AML-193 (cell line): ENCODE measurements around the gene FAM216B.
"Not testable (repeated sequence)": the region's sequence is repeated elsewhere in the genome, so short reads cannot be mapped to it uniquely, and the experiment has no call there.

Experiments
- DNase-seq, 2 experiments: peaks; one replicate each; lab custom pipeline; 2025; lab: John Stamatoyannopoulos, UW

Gene FAM216B

DNA sequence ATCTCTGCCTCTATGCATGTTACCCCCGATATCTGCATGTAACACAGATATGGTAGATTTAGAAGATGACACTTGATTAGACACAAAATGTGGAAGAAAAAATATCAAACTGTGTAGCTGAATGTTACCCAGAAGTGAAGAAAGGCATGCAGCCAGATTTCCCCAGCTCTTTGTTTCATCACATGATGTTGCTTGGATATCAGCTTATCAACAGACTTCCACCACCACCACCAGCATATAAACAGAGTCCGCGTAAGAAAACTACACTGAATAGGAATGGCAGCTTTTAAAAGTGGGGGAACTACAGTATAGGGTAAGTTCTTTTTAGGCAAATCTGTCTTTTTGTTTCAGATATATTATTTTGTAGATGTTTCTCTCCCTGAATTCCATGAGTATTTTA is at the start of gene FAM216B:
FAM216B (plus strand) TSS at position 233 of the 400 bp plus-strand sequence. CDS start 2,484 bp downstream, outside the sequence.
- no peak for DNase-seq

DNA sequence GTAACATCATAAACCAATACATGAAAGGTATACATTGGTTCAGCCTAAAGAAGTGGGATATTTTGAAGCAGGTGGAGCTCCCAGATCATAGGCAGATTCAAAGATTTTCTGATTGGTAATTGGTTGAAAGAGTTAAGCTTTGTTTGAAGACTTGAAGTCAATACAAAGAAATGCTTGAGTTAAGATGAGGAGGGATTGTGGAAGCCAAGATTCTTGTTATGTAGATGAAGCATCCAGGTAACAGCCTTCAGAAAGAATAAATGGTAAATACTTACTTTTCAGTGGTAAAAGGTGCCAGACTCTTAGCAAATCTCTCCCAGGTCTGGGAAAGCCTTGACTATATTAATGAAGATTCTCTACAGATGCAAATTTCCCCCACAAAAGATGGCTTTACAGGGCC is 49.3 kb upstream of the FAM216B start:
- no peak for DNase-seq

GRCh38 chr13:42733046-42733445 is 48.3 kb upstream of the FAM216B start:
- DNase-seq: no peak

DNA sequence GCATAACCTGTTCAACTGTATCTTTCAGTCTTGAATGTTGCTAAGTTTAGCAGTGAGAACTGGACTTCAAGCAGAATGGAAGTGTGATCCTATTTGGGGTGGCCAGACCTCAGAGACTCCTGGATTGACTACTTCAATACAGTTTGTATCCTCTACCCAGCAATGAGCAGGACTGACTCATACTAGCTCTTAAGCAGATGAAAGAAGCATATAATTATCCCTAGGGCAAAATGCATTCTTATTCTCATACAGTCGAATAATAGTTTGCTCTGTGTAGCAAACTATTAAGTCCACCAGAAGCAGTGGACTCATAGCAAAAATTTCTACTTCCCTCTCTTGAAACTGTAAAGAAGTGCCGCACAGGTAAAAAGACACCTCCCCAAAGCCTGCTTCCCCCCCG is 46.4 kb upstream of the FAM216B start:
- DNase-seq: no peak

DNA sequence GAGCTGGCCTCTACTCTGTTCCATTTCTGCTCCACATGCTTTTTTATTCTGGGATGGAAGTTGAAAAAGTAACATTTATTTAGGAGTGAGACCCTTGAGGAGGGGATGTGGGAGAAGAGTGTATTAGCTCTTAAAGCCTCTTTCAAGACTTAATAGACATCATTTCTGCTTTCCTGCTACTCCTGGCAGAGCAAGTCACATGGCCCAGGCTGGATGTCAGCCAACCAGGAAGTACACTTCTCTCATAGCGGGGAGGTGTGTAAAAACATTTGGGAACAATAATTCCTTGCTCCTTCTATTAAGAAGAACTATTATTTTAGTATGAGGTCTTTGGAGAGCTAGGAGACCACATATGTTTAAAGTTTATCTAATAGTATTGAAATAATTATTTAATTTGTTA is 40.6 kb upstream of the FAM216B start:
- peak; percentile 20 to 23 for DNase-seq

- DNase-seq: no peak
Observed at GRCh38 chr13:42741914-42742313, 39.5 kb upstream of the FAM216B start.

DNA sequence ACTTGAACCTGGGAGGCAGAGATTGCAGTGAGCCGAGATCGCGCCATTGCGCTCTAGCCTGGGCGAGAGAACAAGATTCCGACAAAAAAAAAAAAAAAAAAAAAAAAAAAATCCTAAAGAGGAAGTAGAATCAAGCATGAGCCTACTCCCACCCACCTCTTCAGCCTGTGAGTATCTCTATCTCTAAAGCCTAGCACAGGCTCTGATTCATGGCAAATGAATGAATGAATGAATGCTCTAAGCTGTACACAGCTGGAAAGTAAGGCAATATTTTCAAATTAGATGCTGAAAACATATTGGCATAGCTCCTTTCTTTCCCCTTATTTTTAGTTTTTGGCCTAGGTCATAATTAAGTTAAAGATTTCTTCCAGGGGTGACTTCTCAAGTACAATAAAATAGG is 35.7 kb upstream of the FAM216B start:
- DNase-seq: no peak

DNA sequence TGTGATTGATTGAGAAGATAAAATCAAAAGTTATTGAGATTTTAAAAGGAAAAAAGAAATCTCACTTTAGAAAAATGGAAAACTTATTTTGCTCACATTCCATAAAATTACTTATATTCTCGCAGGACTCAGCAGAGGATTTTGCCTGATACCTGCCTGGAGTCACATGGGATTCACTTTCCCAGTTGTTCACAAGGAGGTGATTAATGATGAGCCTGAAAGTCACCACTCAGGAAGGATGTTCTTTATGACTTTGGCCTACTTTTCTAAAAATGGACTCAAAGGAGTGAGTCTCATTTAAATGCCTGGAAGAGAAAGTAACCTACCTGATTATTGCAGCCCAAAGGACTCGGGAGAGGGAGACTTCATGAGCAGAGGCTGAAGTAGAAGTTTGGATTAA is 34.5 kb upstream of the FAM216B start:
- DNase-seq: no peak

GRCh38 chr13:42747399-42747873 is 33.9 kb upstream of the FAM216B start:
- no peak for DNase-seq

DNA sequence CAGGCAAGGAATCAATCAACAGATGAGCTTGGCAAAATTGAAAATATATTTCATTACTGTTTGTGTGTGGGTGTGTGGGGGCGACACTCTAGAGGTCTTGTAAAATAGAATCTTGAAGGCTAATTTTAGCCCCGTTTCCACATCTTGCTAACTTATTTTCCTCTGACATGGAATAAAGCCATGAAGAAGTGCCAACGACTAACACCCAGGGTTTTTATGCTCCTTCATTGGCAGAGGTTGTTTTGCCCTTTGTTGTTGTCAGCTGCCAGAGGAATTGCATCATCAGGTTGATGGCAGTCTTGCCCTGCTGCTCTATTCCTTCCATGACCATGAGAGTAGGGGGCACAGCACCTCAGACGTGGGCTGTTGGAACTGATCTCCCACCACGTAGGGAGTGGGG is 30.6 kb upstream of the FAM216B start:
- no peak for DNase-seq

GRCh38 chr13:42751693-42752092 is 29.7 kb upstream of the FAM216B start:
- no peak for DNase-seq

DNA sequence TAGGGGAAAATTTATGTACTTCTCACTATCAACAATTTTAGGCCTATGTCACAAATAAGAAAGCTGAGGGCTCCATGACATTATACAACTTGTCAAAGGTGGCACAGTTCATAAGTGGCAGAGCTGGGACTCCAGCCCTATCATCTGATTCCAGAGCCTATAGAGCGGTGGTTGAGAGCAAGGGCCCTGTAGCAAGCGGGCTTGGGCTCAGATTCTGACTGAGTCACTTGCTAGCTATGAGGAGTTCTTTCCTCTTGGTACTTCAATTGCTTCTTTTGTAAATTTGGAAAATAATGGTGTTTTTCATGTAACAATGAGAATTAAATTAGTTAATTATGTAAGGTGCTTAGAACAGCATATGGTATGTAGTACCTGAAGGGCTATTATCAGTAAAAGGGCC is 28.7 kb upstream of the FAM216B start:
- no peak for DNase-seq

DNA sequence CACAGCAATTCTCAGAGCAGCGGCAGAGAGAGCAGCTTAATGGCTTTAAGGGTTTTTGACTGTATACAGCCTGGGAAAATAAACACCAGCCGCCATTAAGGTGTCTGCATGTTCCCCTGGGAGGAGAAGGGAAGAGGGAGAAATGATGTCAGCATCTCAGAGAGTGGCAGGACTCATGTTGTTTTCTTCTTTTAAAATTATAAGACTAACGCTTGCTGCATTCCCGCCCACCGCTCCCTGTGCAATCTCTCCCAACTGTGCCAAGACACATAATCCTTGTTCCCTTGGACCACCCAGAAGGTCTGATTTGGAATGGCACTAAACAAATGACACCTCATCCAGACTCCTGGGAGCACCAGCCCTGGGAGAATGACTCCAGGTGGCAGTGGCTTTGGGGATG is 27.7 kb upstream of the FAM216B start:
- DNase-seq: no peak

DNA sequence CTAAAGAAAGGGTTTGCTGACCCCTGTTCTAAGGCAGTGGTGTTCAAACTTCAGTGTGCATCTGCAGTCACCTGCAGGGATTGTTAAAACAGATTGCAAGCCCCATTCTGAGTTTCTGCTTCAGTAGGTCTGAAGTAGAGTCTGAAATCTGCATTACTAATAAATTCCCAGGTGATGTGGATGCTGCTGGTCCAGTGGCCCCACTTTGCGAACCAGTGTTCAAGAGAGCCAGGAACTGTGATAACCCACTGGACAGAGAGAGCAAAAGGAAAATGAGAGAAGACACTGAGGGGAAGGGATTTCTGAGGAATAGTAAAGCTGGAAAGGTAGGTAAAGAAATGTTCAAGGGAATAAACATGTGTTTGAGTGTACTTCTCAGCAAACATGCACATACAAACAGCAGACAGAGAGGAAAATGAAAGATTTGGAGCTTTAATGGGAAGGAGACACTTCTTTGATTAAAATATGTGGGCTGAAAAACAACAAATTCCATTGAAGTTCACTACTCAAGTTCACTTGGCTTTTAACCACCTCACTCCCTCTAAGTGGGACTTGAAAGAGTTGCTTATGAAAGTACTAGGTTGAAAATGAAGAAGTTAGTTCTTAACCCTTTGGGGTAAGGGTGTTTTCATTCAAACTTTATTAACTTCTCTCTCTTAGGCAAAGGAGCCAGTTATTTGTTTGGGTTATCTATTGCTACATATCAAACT is 26.4 kb upstream of the FAM216B start:
- DNase-seq: no peak

DNA sequence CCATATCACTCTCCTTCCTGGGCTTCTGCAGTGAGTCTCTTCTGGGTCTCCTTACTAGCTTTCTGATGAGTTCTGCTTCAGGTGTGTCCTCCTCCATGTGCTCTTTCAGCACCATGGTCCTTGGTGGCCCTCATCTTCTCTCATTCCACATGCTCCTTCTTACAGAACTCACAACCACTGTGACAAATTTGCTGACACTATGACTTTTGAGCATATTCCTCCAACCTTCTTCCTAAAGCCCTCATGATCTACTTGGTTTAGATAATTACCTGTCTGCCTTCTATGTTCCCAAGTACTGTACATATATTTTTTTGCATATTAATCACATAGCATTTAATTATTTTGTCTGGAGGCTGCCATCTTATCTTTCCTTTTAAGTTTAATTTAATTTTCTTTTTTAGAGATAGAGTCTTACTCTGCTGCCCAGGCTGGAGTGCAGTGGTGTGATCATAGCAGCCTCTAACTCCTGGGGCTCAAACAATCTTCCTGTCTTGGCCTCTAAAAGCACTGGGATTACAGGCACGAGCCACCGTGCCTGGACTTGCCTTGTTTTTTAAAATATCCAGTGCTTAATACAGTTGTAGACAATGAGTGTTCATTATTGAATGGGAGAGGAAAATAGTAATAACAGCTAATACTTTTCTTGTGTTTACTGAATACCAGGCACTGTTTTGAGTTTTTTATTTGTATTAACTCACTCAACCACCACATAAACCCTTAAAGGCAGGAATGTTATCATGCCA is 23.5 kb upstream of the FAM216B start:
- DNase-seq: no peak

DNA sequence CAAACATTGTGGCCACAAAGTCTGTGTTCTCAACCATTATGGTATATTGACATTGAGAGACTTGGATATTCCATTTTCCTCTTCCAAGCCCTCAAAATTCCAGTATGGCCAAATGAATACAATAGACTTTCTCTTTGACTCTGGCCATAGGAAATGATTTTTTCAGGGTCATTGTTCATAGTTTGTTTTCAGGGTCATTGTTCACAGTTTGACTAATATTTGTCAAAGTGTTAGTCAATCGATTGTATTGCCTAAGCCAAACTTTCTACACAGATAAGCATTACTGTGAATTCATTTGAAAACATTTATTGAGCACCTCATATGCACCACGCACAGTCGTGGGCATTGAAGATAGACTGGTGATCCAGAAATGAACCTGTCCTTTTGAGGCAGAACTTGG is 22.9 kb upstream of the FAM216B start:
- DNase-seq: no peak

DNA sequence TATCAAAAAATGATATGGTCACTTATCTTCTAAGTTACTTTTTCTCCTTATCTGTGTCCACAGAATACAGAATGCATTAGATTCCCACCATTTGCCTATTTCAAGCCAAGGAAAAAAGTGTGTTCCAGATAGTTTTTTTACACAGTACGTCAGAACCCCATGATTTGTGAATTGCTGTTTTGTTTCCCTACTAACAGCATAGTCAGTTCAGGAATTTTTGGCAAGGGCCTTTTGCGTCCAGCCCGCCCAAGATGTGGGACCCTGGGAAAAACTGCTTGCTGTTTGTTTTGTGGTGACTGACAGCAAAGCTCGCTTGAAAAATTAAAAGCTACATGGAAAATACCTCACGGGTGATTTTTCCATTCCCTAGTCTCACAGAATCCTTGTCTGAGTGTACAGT is 20.4 kb upstream of the FAM216B start:
- DNase-seq: no peak

DNA sequence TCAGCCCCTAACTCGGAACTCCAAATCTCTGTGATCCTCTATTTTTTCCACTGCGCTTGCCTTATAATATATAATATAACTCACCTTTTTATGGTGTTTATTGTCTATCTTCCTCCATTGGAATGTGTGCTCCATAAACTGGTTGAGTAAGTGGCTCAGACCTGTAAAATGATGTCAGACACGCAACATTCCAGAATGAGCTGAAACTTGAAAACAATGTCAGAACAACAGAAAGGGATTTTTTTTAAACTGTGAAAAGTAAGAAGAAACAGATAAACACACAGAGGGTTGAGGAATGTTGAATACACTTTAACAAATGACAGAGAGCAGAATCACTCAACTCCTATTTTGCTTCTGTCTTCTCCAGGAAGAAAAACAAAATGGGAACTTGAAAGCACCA is 19.1 kb upstream of the FAM216B start:
- no peak for DNase-seq

GRCh38 chr13:42762917-42763316 is 18.5 kb upstream of the FAM216B start:
- no peak for DNase-seq

GRCh38 chr13:42766016-42766415 is 15.4 kb upstream of the FAM216B start:
- DNase-seq: no peak

GRCh38 chr13:42769650-42770049 is 11.7 kb upstream of the FAM216B start:
- no peak for DNase-seq

DNA sequence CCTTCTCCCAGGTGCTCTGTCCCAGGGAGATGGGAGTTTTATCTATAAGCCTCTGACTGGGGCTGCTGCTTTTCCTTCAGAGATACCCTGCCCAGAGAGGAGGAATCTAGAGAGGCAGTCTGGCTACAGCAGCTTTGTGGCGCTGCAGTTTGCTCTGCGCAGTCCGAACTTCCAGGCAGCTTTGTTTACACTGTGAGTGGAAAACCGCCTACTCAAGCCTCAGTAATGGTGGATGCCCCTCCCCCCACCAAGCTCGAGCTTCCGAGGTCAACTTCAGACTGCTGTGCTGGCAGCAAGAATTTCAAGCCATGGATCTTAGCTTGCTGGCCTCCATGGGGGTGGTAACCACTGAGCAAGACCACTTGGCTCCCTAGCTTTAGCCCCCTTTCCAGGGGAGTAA is 4.8 kb upstream of the FAM216B start:
- not testable (repeated sequence) for DNase-seq

GRCh38 chr13:42777467-42777866 is 3.9 kb upstream of the FAM216B start:
- DNase-seq: no peak

DNA sequence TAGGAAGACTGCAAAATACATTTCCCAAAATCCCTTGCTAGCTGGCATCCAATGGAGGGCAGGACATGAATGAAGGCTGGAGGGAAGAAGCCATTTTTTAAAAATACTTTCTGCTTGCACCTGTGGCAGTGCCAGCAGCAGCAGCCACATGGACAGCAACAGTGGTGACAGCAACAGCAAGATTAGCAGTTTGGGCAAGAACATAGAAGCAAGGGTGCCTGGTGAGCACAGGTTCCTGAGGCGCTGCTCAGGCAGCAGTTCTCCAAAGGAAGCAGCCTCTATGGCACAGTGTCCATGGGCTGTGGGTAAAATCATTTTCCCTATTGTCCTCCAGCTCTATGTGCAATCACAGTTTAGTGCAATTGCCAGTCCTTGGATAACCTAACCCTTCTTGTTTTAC is 1.3 kb upstream of the FAM216B start:
- no peak for DNase-seq
